ENCODE measurements around the gene RHOV.

The RHOV gene

GRCh38 chr15:40845036-40845435, 29.0 kb downstream of the RHOV start:
- DNase-seq (ENCODE audit: low spot score), result no peak

DNA sequence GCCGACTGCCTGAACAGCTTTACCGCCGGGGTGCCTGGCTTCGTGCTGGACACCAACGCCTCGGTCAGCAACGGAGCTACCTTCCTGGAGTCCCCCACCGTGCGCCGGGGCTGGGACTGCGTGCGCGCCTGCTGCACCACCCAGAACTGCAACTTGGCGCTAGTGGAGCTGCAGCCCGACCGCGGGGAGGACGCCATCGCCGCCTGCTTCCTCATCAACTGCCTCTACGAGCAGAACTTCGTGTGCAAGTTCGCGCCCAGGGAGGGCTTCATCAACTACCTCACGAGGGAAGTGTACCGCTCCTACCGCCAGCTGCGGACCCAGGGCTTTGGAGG, 29.4 kb downstream of the RHOV start:
- DNase-seq (ENCODE audit: low spot score), result no peak

- no peak for DNase-seq (ENCODE audit: low spot score)
Observed at GRCh38 chr15:40843885-40844695, 29.9 kb downstream of the RHOV start, which contains the start of gene SPINT1. SPINT1 (plus strand) TSS chr15:40844048; CDS start chr15:40844555, 507 bp downstream.

- no peak for DNase-seq (ENCODE audit: low spot score)
Observed at GRCh38 chr15:40843261-40843884, 30.7 kb downstream of the RHOV start.

GRCh38 chr15:40841741-40842140, 32.3 kb downstream of the RHOV start:
- no peak for DNase-seq (ENCODE audit: low spot score)

DNA sequence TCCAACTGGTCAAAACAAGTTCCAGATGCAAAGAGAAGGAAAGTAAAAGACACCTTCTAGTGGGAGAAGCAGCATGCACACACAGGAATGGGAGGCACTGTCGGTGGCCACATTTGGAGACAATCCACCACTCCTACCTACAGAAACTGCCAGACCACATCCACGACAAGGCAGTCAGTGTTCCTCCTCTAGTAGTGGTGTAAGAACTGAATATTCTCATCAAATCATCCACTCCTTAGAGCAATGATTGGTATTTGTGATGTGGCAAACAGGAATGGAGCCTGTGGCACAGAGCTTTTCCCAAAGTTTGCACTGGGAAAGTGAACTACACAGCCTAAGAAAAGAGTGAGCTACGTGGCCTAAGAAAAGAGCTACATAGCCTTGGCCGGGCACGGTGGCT, 35.3 kb downstream of the RHOV start:
- no peak for DNase-seq (ENCODE audit: low spot score)

DNA sequence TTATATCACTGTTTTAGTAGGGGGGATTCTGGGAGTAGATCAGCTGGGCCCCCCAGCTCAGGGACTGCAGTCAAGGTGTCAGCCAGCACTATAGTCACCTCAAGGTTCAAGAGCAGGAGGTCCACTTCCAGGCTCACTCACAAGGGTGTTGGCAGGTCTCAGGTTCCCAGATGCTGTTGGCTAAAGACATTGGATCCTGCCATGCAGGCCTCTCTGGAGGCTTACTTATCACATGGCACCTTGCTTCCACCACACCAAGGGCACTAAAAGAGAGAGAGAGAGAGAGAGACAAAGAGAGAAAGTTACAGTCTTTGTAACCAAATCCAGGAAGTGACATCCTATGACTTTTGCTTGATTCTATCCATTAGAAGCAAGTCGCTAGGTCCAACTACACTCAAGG, 38.0 kb downstream of the RHOV start:
- DNase-seq (ENCODE audit: low spot score), result no peak

GRCh38 chr15:40832903-40833302, 41.1 kb downstream of the RHOV start:
- DNase-seq (ENCODE audit: low spot score), result no peak

GRCh38 chr15:40831861-40832260, 42.2 kb downstream of the RHOV start:
- DNase-seq (ENCODE audit: low spot score), result no peak

GRCh38 chr15:40830884-40831283, 43.1 kb downstream of the RHOV start:
- no peak for DNase-seq (ENCODE audit: low spot score)

DNA sequence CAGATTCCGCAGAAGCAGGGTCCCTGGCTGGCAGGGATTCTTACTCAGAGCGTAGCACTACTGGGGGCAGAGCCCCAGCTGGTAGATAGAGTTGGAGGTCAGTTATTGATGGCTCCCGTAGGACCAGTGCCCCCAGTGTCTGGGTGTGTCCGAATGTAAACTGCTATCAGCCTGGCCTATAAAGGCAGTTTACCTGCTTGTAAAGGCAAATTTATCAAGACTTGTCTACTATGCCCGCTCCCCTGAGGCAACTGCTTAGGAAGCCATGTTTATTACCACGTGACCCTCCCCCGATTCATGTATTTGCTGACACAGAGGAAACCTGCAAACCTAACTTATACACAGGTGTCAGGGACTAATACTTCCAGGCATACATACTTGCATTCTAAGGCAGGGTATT, 44.9 kb downstream of the RHOV start:
- DNase-seq (ENCODE audit: low spot score), result no peak

DNA sequence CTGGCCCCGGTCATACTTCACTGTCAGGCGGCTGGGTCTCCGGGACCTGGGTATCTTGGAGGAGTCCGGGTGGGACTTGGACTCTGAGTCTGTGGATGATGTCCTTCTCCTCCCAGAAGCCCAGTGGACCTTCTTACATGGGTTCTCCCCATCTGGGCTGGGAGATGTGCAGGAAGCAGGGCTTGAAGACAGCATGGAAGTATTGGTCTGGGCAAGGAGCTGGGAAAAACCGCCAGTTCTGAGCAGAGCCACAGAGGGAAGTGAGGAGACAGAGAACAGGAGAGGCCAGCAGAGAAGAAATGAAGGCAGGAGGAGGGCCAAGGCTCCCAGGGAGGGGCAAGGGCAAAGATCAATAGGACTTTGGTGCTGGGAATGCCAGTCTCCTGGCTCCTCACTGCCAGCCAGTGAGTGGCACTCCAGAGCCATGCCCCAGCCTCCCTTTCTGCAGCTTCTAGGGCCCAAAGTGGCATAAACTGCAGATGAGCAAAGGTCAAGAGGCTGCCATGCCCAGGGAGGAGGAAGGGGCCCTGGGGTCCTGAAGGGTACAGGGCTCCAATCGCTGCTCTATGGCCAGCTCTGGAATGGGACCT, 45.5 kb downstream of the RHOV start, which contains the start of gene PPP1R14D:
TSS of gene PPP1R14D (minus strand) at position 262 of the 590 bp plus-strand sequence. CDS start at position 195, 67 bp downstream.
- DNase-seq (ENCODE audit: low spot score), result no peak

GRCh38 chr15:40826423-40827075, 47.5 kb downstream of the RHOV start:
- no peak for DNase-seq (ENCODE audit: low spot score)

DNA sequence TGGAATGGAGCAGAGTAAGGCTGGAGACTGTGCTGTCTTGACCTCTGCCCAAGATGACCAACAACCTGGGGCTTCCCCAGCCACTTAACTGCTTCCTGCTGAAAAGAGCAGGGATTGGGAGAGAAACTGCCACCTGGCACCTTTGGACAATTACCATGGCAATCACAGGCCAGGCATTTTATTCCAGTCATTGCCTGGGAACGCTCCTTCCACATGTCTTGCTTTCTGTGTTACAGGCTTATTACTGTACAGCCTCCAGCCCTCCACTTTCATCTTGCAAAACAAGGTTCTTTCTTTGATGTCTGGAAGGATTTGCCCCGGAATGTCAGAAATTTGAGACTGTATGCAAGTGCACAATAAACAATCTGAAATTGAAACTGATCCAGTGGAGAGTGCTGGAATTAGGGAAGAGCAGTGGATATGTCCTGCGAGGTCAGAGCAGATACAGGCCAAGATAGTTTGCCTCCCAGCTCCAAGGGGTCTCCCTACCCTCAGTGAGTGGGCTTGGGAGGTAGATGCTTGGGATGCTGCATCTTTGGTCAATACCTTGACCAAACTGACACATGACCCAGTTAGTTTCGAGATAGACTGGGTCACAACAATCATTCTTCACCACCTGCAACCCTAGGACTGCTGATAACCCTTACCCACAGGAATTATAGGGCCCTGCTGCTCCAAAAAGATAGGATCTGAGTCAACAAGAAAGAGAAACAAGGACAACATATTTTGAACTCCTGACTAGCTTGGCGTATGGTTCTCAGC, 48.2 kb downstream of the RHOV start:
- peak; percentile 14 for DNase-seq (ENCODE audit: low spot score)

- DNase-seq (ENCODE audit: low spot score), result no peak
Observed at GRCh38 chr15:40823572-40824343, 50.3 kb downstream of the RHOV start.
